Measurements from ENCODE around the gene CAPN8. TPM values are rescaled to one million over a fixed set of nuclear protein-coding genes. Genes with fewer than 3 reads are reported as not detected.

The CAPN8 gene
- total RNA-seq: not detected in 2 replicates

GRCh38 chr1:223665592-223666312 lies at the start of gene CAPN8:
TSS of gene CAPN8 (minus strand) at chr1:223665701. CDS start at chr1:223665646, 55 bp downstream.

GRCh38 chr1:223712194-223712849 lies 46.8 kb upstream of the CAPN8 start, which contains the start of gene CAPN2:
TSS of gene CAPN2 (plus strand) at chr1:223712539. CDS start at chr1:223712641, 102 bp downstream.

Small RNA genes lying within 50 kb of the gene (small RNA-seq; reads per million reads assigned to genes)
- gene RNU6-1248P (not detected), gene SNRPEP10 (not detected)

Other genes starting within 250 kb of the CAPN8 start
- 406 and 435 TPM in 2 replicates for gene CAPN2, start 46.8 kb upstream of the CAPN8 start, total RNA-seq
- 32.2 and 36.8 TPM in 2 replicates for gene TP53BP2, start 180.2 kb upstream of the CAPN8 start, total RNA-seq

Data from hair follicle dermal papilla cell (primary cell).